ENCODE measurements around the gene FAM131C.

Gene FAM131C

GRCh38 chr1:16038620-16038912 is 34.9 kb downstream of the FAM131C start:
- TF ChIP-seq REST (IDR thresholded peaks at IDR 0.05; ENCODE audit: insufficient read depth in 1 of 2, low read depth in 2 of 2, low read length in 2 of 2) (no peak), TAF1 (IDR thresholded peaks at IDR 0.05; ENCODE audit: borderline replicate concordance, insufficient read depth, low read length) (no peak), FOXP2 (optimal IDR thresholded peaks at IDR 0.05; ENCODE audit: borderline replicate concordance, extremely low read depth, extremely low read length, insufficient read depth) (no peak), SIN3A (IDR thresholded peaks at IDR 0.05; ENCODE audit: borderline replicate concordance, insufficient read depth, low read length) (no peak), POLR2AphosphoS5 (IDR thresholded peaks at IDR 0.05; ENCODE audit: low read depth, low read length) (no peak)

DNA sequence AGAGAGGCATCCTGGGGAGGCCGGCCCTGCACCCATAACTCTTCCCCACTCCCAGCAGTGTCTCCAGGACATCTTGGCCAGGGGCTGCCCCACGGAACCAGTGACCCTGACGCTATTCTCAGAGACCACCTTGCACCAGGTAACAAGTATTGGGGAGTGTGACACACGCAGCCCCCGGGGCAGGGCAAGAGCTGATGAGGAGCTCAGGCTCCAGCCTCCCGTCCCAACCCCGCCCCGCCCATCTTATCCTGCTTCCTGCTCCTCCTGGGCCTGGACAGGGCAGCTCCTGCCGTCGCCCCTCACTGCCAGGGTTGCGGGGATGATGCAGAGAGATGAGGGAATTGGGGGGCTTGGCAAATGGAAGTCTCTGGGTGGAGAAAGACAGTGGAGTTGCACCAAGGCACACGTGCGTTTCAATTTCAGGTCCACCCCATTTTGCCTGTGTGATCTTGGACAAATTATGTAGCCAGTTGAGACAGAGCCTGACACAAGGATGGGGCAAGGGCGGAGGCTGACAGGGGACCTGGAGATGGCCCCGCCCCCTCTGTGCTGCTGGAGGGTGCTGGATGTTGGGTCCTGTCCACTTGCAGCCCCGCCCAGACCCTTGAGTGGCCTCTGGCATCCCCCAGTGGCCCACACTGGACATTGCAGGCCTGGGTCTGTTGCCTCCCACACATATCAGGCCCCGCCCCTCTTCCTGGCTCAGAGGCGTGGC is 40.9 kb downstream of the FAM131C start:
- TF ChIP-seq SIN3A (IDR thresholded peaks at IDR 0.05; ENCODE audit: borderline replicate concordance, insufficient read depth, low read length) = no peak
- TF ChIP-seq FOXP2 (optimal IDR thresholded peaks at IDR 0.05; ENCODE audit: borderline replicate concordance, extremely low read depth, extremely low read length, insufficient read depth) = peak; percentile 63
- TF ChIP-seq TAF1 (IDR thresholded peaks at IDR 0.05; ENCODE audit: borderline replicate concordance, insufficient read depth, low read length) = no peak
- TF ChIP-seq POLR2AphosphoS5 (IDR thresholded peaks at IDR 0.05; ENCODE audit: low read depth, low read length) = no peak
- TF ChIP-seq REST (IDR thresholded peaks at IDR 0.05; ENCODE audit: insufficient read depth in 1 of 2, low read depth in 2 of 2, low read length in 2 of 2) = no peak

- TF ChIP-seq FOXP2 (optimal IDR thresholded peaks at IDR 0.05; ENCODE audit: borderline replicate concordance, extremely low read depth, extremely low read length, insufficient read depth) = no peak
- no peak for TF ChIP-seq POLR2AphosphoS5 (IDR thresholded peaks at IDR 0.05; ENCODE audit: low read depth, low read length)
- TF ChIP-seq TAF1 (IDR thresholded peaks at IDR 0.05; ENCODE audit: borderline replicate concordance, insufficient read depth, low read length) = no peak
- no peak for TF ChIP-seq REST (IDR thresholded peaks at IDR 0.05; ENCODE audit: insufficient read depth in 1 of 2, low read depth in 2 of 2, low read length in 2 of 2)
- TF ChIP-seq SIN3A (IDR thresholded peaks at IDR 0.05; ENCODE audit: borderline replicate concordance, insufficient read depth, low read length) = no peak
Measured at GRCh38 chr1:16031551-16031950, 41.9 kb downstream of the FAM131C start.

- TF ChIP-seq TAF1 (IDR thresholded peaks at IDR 0.05; ENCODE audit: borderline replicate concordance, insufficient read depth, low read length) = no peak
Measured at GRCh38 chr1:16029288-16029687, 44.2 kb downstream of the FAM131C start.

DNA sequence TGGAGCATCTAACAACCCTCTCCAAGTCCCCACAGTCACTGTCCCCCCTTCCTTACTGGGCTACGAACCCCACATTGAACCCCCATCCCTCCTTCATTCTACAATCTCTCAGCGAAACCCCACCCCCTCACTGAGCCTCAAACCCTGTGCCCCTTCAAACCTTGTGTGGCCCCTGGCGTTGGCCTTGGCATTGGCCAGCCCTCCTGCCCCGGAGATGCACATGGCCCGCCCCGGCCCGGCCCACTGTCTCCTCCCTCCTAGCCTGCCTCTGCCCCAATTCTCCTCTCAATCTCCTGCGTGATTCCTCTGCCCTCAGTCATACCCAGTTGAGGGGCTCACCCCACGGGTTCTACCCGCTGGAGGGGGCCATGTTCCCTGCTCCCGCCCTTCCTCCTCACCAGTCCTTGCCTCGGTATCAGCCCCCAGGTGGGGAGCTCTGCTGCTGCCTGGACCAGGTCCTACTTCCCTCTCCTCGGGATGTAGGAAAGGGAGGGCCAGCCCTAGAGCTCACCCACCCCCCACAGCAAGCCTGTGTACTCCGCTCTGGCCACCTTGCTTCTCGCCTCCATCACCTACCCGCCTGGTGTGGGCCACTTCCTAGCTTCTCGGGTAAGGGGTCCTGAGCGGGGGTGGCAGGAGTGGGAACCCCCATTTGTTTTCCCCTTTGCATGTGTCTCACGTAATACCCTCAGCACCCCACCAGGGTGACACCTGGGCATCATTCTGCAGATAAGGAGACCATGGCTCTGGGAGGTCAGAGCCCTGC is 45.0 kb downstream of the FAM131C start:
- TF ChIP-seq REST (IDR thresholded peaks at IDR 0.05; ENCODE audit: insufficient read depth in 1 of 2, low read depth in 2 of 2, low read length in 2 of 2) = no peak
- no peak for TF ChIP-seq FOXP2 (optimal IDR thresholded peaks at IDR 0.05; ENCODE audit: borderline replicate concordance, extremely low read depth, extremely low read length, insufficient read depth)
- no peak for TF ChIP-seq SIN3A (IDR thresholded peaks at IDR 0.05; ENCODE audit: borderline replicate concordance, insufficient read depth, low read length)
- no peak for TF ChIP-seq TAF1 (IDR thresholded peaks at IDR 0.05; ENCODE audit: borderline replicate concordance, insufficient read depth, low read length)
- no peak for TF ChIP-seq POLR2AphosphoS5 (IDR thresholded peaks at IDR 0.05; ENCODE audit: low read depth, low read length)
